GM19023 (cell line): Measurements from ENCODE around the gene GPR150.
A peak's percentile ranks its signal among the peaks of the same experiment; 100 is the strongest.

Experiments
- ATAC-seq: cut with Tn5 transposase; IDR thresholded peaks from one replicate; pipeline ENCODE4 v1.9.1; 2021; ENCODE audit warnings: mild to moderate bottlenecking, moderate library complexity; ENCODE audit not compliant: unreplicated experiment

GPR150 gene

GRCh38 chr5:95620030-95620869 is at the start of gene GPR150:
Gene GPR150 (plus strand): TSS chr5:95620087. CDS start chr5:95620276, 189 bp downstream.
- peak; percentile 69 for ATAC-seq

- ATAC-seq: no peak
Measured at GRCh38 chr5:95572016-95572415, 47.9 kb upstream of the GPR150 start.

- no peak for ATAC-seq
Measured at GRCh38 chr5:95581576-95581975, 38.3 kb upstream of the GPR150 start.

GRCh38 chr5:95583992-95584391 is 35.9 kb upstream of the GPR150 start:
- no peak for ATAC-seq

- no peak for ATAC-seq
Measured at GRCh38 chr5:95590880-95591279, 29.0 kb upstream of the GPR150 start.

- ATAC-seq: peak; percentile 88
Measured at GRCh38 chr5:95591490-95591901, 28.4 kb upstream of the GPR150 start.

- ATAC-seq: no peak
Measured at GRCh38 chr5:95595289-95595931, 24.5 kb upstream of the GPR150 start.

- no peak for ATAC-seq
Measured at GRCh38 chr5:95599252-95599651, 20.6 kb upstream of the GPR150 start.

- no peak for ATAC-seq
Measured at GRCh38 chr5:95600557-95600956, 19.3 kb upstream of the GPR150 start.

- ATAC-seq: no peak
Measured at GRCh38 chr5:95605786-95606185, 14.1 kb upstream of the GPR150 start.

- ATAC-seq: no peak
Measured at GRCh38 chr5:95606419-95606818, 13.5 kb upstream of the GPR150 start.

GRCh38 chr5:95609711-95610110 is 10.2 kb upstream of the GPR150 start:
- no peak for ATAC-seq

- no peak for ATAC-seq
Measured at GRCh38 chr5:95610546-95610945, 9.3 kb upstream of the GPR150 start.

- no peak for ATAC-seq
Measured at GRCh38 chr5:95611396-95611795, 8.5 kb upstream of the GPR150 start.

- no peak for ATAC-seq
Measured at GRCh38 chr5:95613514-95613913, 6.4 kb upstream of the GPR150 start.

GRCh38 chr5:95615164-95615467 is 4.8 kb upstream of the GPR150 start:
- ATAC-seq: no peak

- no peak for ATAC-seq
Measured at GRCh38 chr5:95617057-95617456, 2.8 kb upstream of the GPR150 start.

GRCh38 chr5:95619096-95619495 is 791 bp upstream of the GPR150 start:
- ATAC-seq: no peak

GRCh38 chr5:95619514-95620029 is 315 bp upstream of the GPR150 start:
- ATAC-seq: no peak

- peak; percentile 51 for ATAC-seq
Measured at GRCh38 chr5:95620870-95621838, 1.3 kb downstream of the GPR150 start.
